PC-9 (cell line): ENCODE measurements around the gene QPCTL. TPM values are rescaled to one million over a fixed set of nuclear protein-coding genes. Genes with fewer than 3 reads are reported as not detected.
"Not testable (repeated sequence)": the region's sequence is repeated elsewhere in the genome, so short reads cannot be mapped to it uniquely, and the experiment has no call there.

Source experiments
- BruUV-seq: library from RNA; stranded (reverse); fragments of 400-500 nt; replicated peaks from 2 replicates; lab custom pipeline; 2021; lab: Mats Ljungman, UMichigan
- CTCF ChIA-PET: fragments of 300-600 bp; sonication (Branson Sonifier 250); formaldehyde crosslinking; loops from one replicate; lab custom pipeline; 2022; ENCODE audit warnings: antibody characterized with exemption; lab: Charles Lee
- POLR2A ChIA-PET: fragments of 300-600 bp; sonication (Branson Sonifier 250); formaldehyde crosslinking; loops from one replicate; lab custom pipeline; 2022; ENCODE audit warnings: antibody characterized with exemption; ENCODE audit not compliant: unreplicated experiment; lab: Charles Lee
- DNase-seq, 2 experiments: peaks; one replicate each; pipeline versions ENCODE4 v3.0.0 to v3.0.0-alpha.2; 2015 to 2022; ENCODE audit warnings: mixed read lengths in 1 of 2
- H2AFZ ChIP-seq: fragments of 200-600 bp; sonication (generic); 2 replicates; pipeline ENCODE4 v1.8.1; 2017; ENCODE audit warnings: antibody characterized with exemption
- H3F3A ChIP-seq: fragments of 200-600 bp; sonication (generic); 2 replicates; pipeline ENCODE4 v1.8.1; 2017; ENCODE audit warnings: antibody characterized with exemption, mild to moderate bottlenecking, low read depth; ENCODE audit not compliant: insufficient read depth
- H3K27ac ChIP-seq: fragments of 200-600 bp; sonication (generic); 2 replicates; pipeline ENCODE4 v1.6.1; 2016; ENCODE audit warnings: mixed run types
- H3K27me3 ChIP-seq: fragments of 200-600 bp; sonication (generic); 2 replicates; pipeline ENCODE4 v1.6.1; 2016; ENCODE audit warnings: low read depth, mixed run types; ENCODE audit not compliant: insufficient read depth
- H3K36me3 ChIP-seq: fragments of 200-600 bp; sonication (generic); 2 replicates; pipeline ENCODE4 v1.6.1; 2016; ENCODE audit warnings: low read depth, mixed run types
- H3K4me1 ChIP-seq: fragments of 200-600 bp; sonication (generic); replicated peaks from 2 replicates; pipeline ENCODE4 v1.6.1; 2016; ENCODE audit warnings: mixed run types; ENCODE audit not compliant: insufficient read depth
- H3K4me2 ChIP-seq: fragments of 200-600 bp; sonication (generic); 2 replicates; pipeline ENCODE4 v1.6.1; 2017; ENCODE audit warnings: mixed run types
- H3K4me3 ChIP-seq: fragments of 200-600 bp; sonication (generic); 2 replicates; pipeline ENCODE4 v1.6.1; 2016; ENCODE audit warnings: mixed run types
- H3K79me2 ChIP-seq: fragments of 200-600 bp; sonication (generic); 2 replicates; pipeline ENCODE4 v1.6.1; 2017; ENCODE audit warnings: low read depth, mixed run types
- H3K9me2 ChIP-seq: fragments of 200-600 bp; sonication (generic); 2 replicates; pipeline ENCODE4 v1.8.1; 2017; ENCODE audit warnings: mild to moderate bottlenecking; ENCODE audit not compliant: insufficient read depth
- H3K9me3 ChIP-seq: fragments of 200-600 bp; sonication (generic); 2 replicates; pipeline ENCODE4 v1.8.1; 2016; ENCODE audit warnings: low read depth; ENCODE audit not compliant: insufficient read depth
- H4K20me1 ChIP-seq: fragments of 200-600 bp; sonication (generic); 2 replicates; pipeline ENCODE4 v1.8.1; 2017; ENCODE audit not compliant: insufficient read depth
- EZH2 ChIP-seq: fragments of 200-600 bp; sonication (generic); IDR thresholded peaks from 2 replicates; pipeline ENCODE4 v1.8.0; 2017; ENCODE audit warnings: antibody characterized with exemption, low read depth
- intact Hi-C: fragments of 100-400 bp; cut with micrococcal nuclease; formaldehyde crosslinking; loops from one replicate; pipeline ENCODE4 v1.10.0; 2022; ENCODE audit not compliant: unreplicated experiment
- total RNA-seq: library from RNA; stranded (reverse); gene quantifications from 2 replicates; pipeline ENCODE4 v1.2.3, GENCODE V29; 2021
- TF ChIP-seq, protein P1 (sequence below): fragments of 200-600 bp; sonication (generic); conservative IDR thresholded peaks from 2 replicates; pipeline ENCODE4 v1.6.1; 2017; ENCODE audit warnings: mixed run types, antibody characterized with exemption, mild to moderate bottlenecking, moderate library complexity

Gene QPCTL
- total RNA-seq, 1 experiment from 2014 or later = 27.6 TPM

DNA sequence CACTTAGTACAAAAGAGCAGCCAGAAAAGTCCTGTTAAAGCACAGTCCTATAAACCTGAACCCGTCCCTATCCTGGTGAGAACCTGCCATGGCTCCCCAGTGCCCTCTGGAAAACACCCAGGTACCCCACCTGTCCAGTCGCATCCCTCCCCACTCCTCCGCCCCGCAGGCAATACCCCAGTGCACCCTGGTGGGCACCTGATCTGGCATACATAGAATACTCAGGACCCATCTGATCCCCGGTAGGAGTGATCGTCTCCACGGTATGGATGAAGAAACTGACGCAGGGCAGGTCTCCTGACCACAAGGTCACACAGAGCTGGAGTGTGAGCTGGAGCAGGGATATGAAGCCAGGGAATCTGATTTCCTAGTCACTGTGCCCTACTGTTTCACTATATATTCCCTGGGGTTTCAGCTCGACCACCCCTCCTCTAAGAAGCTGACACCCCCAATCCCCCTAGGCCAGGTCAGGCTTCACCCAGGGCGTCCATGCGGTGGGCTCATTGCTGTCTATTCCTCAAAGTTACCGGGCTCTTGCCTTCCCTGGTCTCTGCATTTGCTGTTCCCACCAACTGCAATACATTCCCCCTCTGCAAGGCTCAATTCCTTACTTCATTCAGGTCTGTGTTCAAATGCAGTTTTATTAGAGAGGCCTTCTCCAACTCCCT lies 25.7 kb downstream of the QPCTL start:
- Histone ChIP-seq H3K79me2 (peaks cover 84% of the 10 kb centered on the region), H3K9me2 (no peaks in the 10 kb centered on the region), H3K36me3 (peaks cover 15% of the 10 kb centered on the region; the same call in 1 of the 2 replicates), H3K27me3 (no peaks in the 10 kb centered on the region), H2AFZ (peak overlapping the region; percentile 34; the same call in 1 of the 2 replicates), H4K20me1 (0 out of 2 replicates have a peak, but pooled peaks cover 4% of the 10 kb centered on the region), H3F3A (peaks cover 34% of the 10 kb centered on the region), H3K4me2 (peak overlapping the region; percentile 73), H3K4me3 (peak overlapping the region; percentile 52; the same call in 1 of the 2 replicates), H3K4me1 (peaks cover 41% of the 10 kb centered on the region), H3K27ac (peak overlapping the region; percentile 70), H3K9me3 (no peaks in the 10 kb centered on the region; the same call in 1 of the 2 replicates)
- TF ChIP-seq, protein P1, sequence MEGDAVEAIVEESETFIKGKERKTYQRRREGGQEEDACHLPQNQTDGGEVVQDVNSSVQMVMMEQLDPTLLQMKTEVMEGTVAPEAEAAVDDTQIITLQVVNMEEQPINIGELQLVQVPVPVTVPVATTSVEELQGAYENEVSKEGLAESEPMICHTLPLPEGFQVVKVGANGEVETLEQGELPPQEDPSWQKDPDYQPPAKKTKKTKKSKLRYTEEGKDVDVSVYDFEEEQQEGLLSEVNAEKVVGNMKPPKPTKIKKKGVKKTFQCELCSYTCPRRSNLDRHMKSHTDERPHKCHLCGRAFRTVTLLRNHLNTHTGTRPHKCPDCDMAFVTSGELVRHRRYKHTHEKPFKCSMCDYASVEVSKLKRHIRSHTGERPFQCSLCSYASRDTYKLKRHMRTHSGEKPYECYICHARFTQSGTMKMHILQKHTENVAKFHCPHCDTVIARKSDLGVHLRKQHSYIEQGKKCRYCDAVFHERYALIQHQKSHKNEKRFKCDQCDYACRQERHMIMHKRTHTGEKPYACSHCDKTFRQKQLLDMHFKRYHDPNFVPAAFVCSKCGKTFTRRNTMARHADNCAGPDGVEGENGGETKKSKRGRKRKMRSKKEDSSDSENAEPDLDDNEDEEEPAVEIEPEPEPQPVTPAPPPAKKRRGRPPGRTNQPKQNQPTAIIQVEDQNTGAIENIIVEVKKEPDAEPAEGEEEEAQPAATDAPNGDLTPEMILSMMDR = no peak
- TF ChIP-seq EZH2 = no peak
- POLR2A ChIA-PET = interaction anchor here (0.6 to 1.2 kb wide), 8 partner anchors 11 to 828 kb away, joined by 3 to 16 read pairs (median 4); no protein-coding TSS in a partner anchor
- intact Hi-C loops = loop anchor here (1.0 kb wide), 1 partner anchor 51 kb away; the partner anchor contains the start of gene SIX5
- TSS peak; percentile 96 for BruUV-seq
- CTCF ChIA-PET = no interaction called here
- no peak for DNase-seq

GRCh38 chr19:45720065-45720464 lies 27.6 kb downstream of the QPCTL start:
- H3K4me2 ChIP-seq, POLR2A ChIA-PET, DNase-seq, H2AFZ ChIP-seq, intact Hi-C loops, H3K9me3 ChIP-seq, BruUV-seq, H3K9me2 ChIP-seq, H3K27ac ChIP-seq, H3K4me3 ChIP-seq, H3K27me3 ChIP-seq: not testable (repeated sequence)
- H3K79me2 ChIP-seq = peaks cover 82% of the 10 kb centered on the region
- H4K20me1 ChIP-seq = peaks cover 15% of the 10 kb centered on the region; the same call in 1 of the 2 replicates
- CTCF ChIA-PET = interaction anchor here (0.7 kb wide), 1 partner anchor 43 kb away, joined by 3 read pairs; no protein-coding TSS in a partner anchor
- H3F3A ChIP-seq = peaks cover 44% of the 10 kb centered on the region
- H3K36me3 ChIP-seq = peaks cover 15% of the 10 kb centered on the region; the same call in 1 of the 2 replicates
- H3K4me1 ChIP-seq = peaks cover 54% of the 10 kb centered on the region

DNA sequence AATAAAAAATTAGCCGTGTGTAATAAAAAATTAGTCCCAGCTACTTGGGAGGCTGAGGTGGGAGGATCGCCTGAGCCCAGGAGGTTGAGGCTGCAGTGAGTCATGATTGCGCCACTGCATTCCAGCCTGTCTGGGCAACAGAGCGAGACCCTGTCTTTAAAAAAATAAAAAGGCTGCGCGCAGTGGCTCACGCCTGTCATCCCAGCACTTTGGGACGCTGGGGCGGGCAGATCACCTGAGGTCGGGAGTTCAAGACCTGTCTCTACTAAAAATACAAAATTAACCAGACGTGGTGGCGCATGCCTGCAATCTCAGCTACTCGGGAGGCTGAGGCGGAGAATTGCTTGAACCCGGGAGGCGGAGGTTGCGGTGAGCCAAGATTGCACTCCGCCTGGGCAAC lies 36.2 kb downstream of the QPCTL start:
- peaks cover 70% of the 10 kb centered on the region for H3K79me2 ChIP-seq
- H3K4me3 ChIP-seq, POLR2A ChIA-PET, intact Hi-C loops, H3K27ac ChIP-seq, DNase-seq, H3K36me3 ChIP-seq, BruUV-seq, H3K9me2 ChIP-seq, H2AFZ ChIP-seq, H3K9me3 ChIP-seq, CTCF ChIA-PET, H3K27me3 ChIP-seq: not testable (repeated sequence)
- peaks cover 24% of the 10 kb centered on the region for H4K20me1 ChIP-seq
- H3F3A ChIP-seq = peaks cover 33% of the 10 kb centered on the region; the same call in 1 of the 2 replicates
- H3K4me1 ChIP-seq = peaks cover 16% of the 10 kb centered on the region
- H3K4me2 ChIP-seq = peak overlapping the region; percentile 95; the same call in 1 of the 2 replicates

GRCh38 chr19:45729800-45730290 lies 37.4 kb downstream of the QPCTL start:
- Histone ChIP-seq H3K27me3 (no peaks in the 10 kb centered on the region), H3K79me2 (peaks cover 59% of the 10 kb centered on the region), H3F3A (peaks cover 26% of the 10 kb centered on the region; the same call in 1 of the 2 replicates), H3K9me2 (no peaks in the 10 kb centered on the region), H3K4me2 (peak overlapping the region; percentile 95), H3K4me3 (peak overlapping the region; percentile 93), H3K4me1 (peaks cover 9% of the 10 kb centered on the region), H3K36me3 (peaks cover 4% of the 10 kb centered on the region; the same call in 1 of the 2 replicates), H4K20me1 (peaks cover 18% of the 10 kb centered on the region; the same call in 1 of the 2 replicates), H3K9me3 (no peaks in the 10 kb centered on the region), H3K27ac (peak overlapping the region; percentile 46), H2AFZ (peak overlapping the region; percentile 72)
- ChIA-PET CTCF (interaction anchor here (0.6 to 0.7 kb wide), 4 partner anchors 14 to 253 kb away, joined by 3 to 11 read pairs (median 6); partner anchors contain the start of gene DMPK), POLR2A (interaction anchor here (0.6 kb wide), 3 partner anchors 12 to 125 kb away, joined by 3 to 5 read pairs (median 4); partner anchors contain the start of gene SIX5)
- TSS peak; percentile 51 for BruUV-seq
- TF ChIP-seq, protein P1 = no peak
- no peak for TF ChIP-seq EZH2
- intact Hi-C loops = loop anchor here (2.0 kb wide), 1 partner anchor 39 kb away; the partner anchor contains the start of gene SIX5
- DNase-seq = peak in 1 of 2 experiments; percentile 46
